ENCODE data around the gene ITPRIPL1. TPM values are rescaled to one million over a fixed set of nuclear protein-coding genes. Genes with fewer than 3 reads are reported as not detected.

Gene ITPRIPL1
- polyA plus RNA-seq, 1 of the 3 experiments (the other 2 are of a cell fraction) = 5.0 TPM

GRCh38 chr2:96324721-96325040, 436 bp upstream of the ITPRIPL1 start:
- peak overlapping the region in 1 of 2 experiments; percentile 58; a peak in 1 of 4 replicates for H3K27ac ChIP-seq (ENCODE audit: low read depth in 2 of 2, low read length in 1 of 2)
- peaks cover 6 to 16% of the 10 kb centered on the region in 2 experiments; a peak in 1 of 4 replicates for H3K4me1 ChIP-seq (ENCODE audit: control insufficient read depth in 1 of 2, insufficient read depth in 2 of 2, low read depth in 1 of 2, low read length in 1 of 2)
- H3F3A ChIP-seq (replicated peaks; ENCODE audit: insufficient read depth) = peaks cover 11% of the 10 kb centered on the region
- CTCF ChIA-PET = interaction anchor here (0.6 to 1.2 kb wide), 4 partner anchors 9 to 84 kb away, joined by 3 to 5 read pairs (median 4); no protein-coding TSS in a partner anchor
- H3K36me3 ChIP-seq (replicated peaks in 1 of 2; ENCODE audit: control insufficient read depth in 1 of 2, insufficient read depth in 2 of 2, low read length in 1 of 2) = peaks cover 0 to 5% of the 10 kb centered on the region in 2 experiments
- H2AFZ ChIP-seq (ENCODE audit: low read depth) = peak overlapping the region; percentile 91
- no peaks in the 10 kb centered on the region for H3K9me3 ChIP-seq
- no peaks in the 10 kb centered on the region for H3K9me2 ChIP-seq
- DNase-seq = no peak
- 39% methylated on average over 6 of the region's 6 CpGs for WGBS (ENCODE audit: low lambda C conversion rate)
- POLR2A ChIA-PET = interaction anchor here (0.7 to 2.7 kb wide), 3 partner anchors 12 to 20 kb away, joined by 3 to 15 read pairs (median 4); partner anchors contain the start of genes NCAPH and SNRNP200
- peak overlapping the region; percentile 86 for H3K4me2 ChIP-seq
- peak overlapping the region; percentile 60 to 62; a peak in 3 of 4 replicates for H3K4me3 ChIP-seq (ENCODE audit: low read depth in 2 of 2, low read length in 1 of 2)
- H3K79me2 ChIP-seq (ENCODE audit: insufficient read depth) = no peaks in the 10 kb centered on the region
- H3K27me3 ChIP-seq (ENCODE audit: insufficient read depth) = no peaks in the 10 kb centered on the region
- TF ChIP-seq EP300 (IDR thresholded peaks at IDR 0.05; ENCODE audit: borderline replicate concordance in 1 of 2, low read depth in 1 of 2, low read length in 1 of 2) (no peak), RFX5 (IDR thresholded peaks at IDR 0.05; ENCODE audit: low read length) (no peak), FOSL2 (IDR thresholded peaks at IDR 0.05; ENCODE audit: borderline replicate concordance, low read depth) (no peak), TEAD4 (IDR thresholded peaks at IDR 0.05; ENCODE audit: borderline replicate concordance, insufficient read depth) (no peak), MXI1 (IDR thresholded peaks at IDR 0.05; ENCODE audit: low read depth, low read length) (no peak), YY1 (IDR thresholded peaks at IDR 0.05; ENCODE audit: low read depth) (no peak), GABPA (IDR thresholded peaks at IDR 0.05; ENCODE audit: low read depth) (no peak), CTCF (IDR thresholded peaks at IDR 0.05) (no peak), FOXM1 (IDR thresholded peaks at IDR 0.05; ENCODE audit: low read depth) (no peak), REST (IDR thresholded peaks at IDR 0.05; ENCODE audit: low read depth, low read length) (no peak), SIN3A (IDR thresholded peaks at IDR 0.05; ENCODE audit: borderline replicate concordance, low read depth, low read length) (no peak), PBX3 (IDR thresholded peaks at IDR 0.05) (no peak), TCF12 (IDR thresholded peaks at IDR 0.05) (no peak), ELF1 (IDR thresholded peaks at IDR 0.05) (no peak), EZH2phosphoT487 (IDR thresholded peaks at IDR 0.05; ENCODE audit: borderline replicate concordance, low read depth) (no peak)
- H4K20me1 ChIP-seq (ENCODE audit: insufficient read depth) = no peaks in the 10 kb centered on the region
- no peak overlapping the region for H3K9ac ChIP-seq
